IMR-90 (cell line): ENCODE results near the gene MAP7. TPM values are rescaled to one million over a fixed set of nuclear protein-coding genes. Genes with fewer than 3 reads are reported as not detected.

ENCODE experiments used
- ATAC-seq: fragments of 200-7000 bp; cut with Tn5 transposase; 2 replicates; pipeline ENCODE4 v1.9.1; 2020; ENCODE audit warnings: low read depth, mild to moderate bottlenecking, moderate library complexity
- BruUV-seq: library from RNA; stranded (reverse); fragments of 400-500 nt; replicated peaks from 2 replicates; lab custom pipeline; 2021; lab: Mats Ljungman, UMichigan
- CTCF ChIA-PET: fragments of 300-600 bp; formaldehyde crosslinking; extraction: SDS; loops from one replicate; lab custom pipeline; 2021; ENCODE audit warnings: antibody characterized with exemption; lab: Yijun Ruan, JAX
- POLR2A ChIA-PET: fragments of 300-600 bp; sonication (Branson Sonifier 250); formaldehyde crosslinking; loops from one replicate; lab custom pipeline; 2022; ENCODE audit warnings: antibody characterized with exemption; ENCODE audit not compliant: unreplicated experiment; lab: Charles Lee
- DNase-seq: peaks from one replicate; pipeline ENCODE4 v3.0.0; 2013
- H2AFZ ChIP-seq: replicated peaks from 2 replicates; pipeline ENCODE3; 2013; ENCODE audit warnings: low read length, mild to moderate bottlenecking; ENCODE audit not compliant: poor library complexity
- H2AK5ac ChIP-seq: 2 replicates; pipeline ENCODE4 v1.6.1; 2013; ENCODE audit warnings: low read depth, low read length, inconsistent platforms
- H2AK9ac ChIP-seq: replicated peaks from 2 replicates; pipeline ENCODE3; 2013; ENCODE audit warnings: mild to moderate bottlenecking, low read depth, low read length, moderate library complexity; ENCODE audit not compliant: poor library complexity
- H2BK120ac ChIP-seq: 2 replicates; pipeline ENCODE4 v1.6.1; 2013; ENCODE audit warnings: low read depth, low read length, inconsistent platforms
- H2BK15ac ChIP-seq: 3 replicates; pipeline ENCODE4 v1.6.1; 2013; ENCODE audit warnings: low read depth, low read length, inconsistent platforms
- H2BK20ac ChIP-seq: 2 replicates; pipeline ENCODE4 v1.6.1; 2013; ENCODE audit warnings: low read depth, mild to moderate bottlenecking, inconsistent platforms, low read length, moderate library complexity
- H2BK5ac ChIP-seq: 2 replicates; pipeline ENCODE4 v1.6.1; 2013; ENCODE audit warnings: mild to moderate bottlenecking, low read depth, low read length, inconsistent platforms; ENCODE audit not compliant: poor library complexity, severe bottlenecking
- H3K14ac ChIP-seq: replicated peaks from 2 replicates; pipeline ENCODE4 v1.6.1; 2013; ENCODE audit warnings: low read depth, low read length, inconsistent platforms
- H3K18ac ChIP-seq: 2 replicates; pipeline ENCODE4 v1.6.1; 2013; ENCODE audit warnings: low read depth, low read length, control low read depth
- H3K23ac ChIP-seq: 2 replicates; pipeline ENCODE4 v1.6.1; 2013; ENCODE audit warnings: low read depth, low read length, inconsistent platforms
- H3K27ac ChIP-seq: 2 replicates; pipeline ENCODE4 v1.5.1; 2013; ENCODE audit warnings: mild to moderate bottlenecking, control low read depth, low read length; ENCODE audit not compliant: insufficient read depth
- H3K27me3 ChIP-seq: 2 replicates; pipeline ENCODE4 v1.6.1; 2013; ENCODE audit warnings: low read length; ENCODE audit not compliant: control insufficient read depth, insufficient read depth
- H3K36me3 ChIP-seq: 2 replicates; pipeline ENCODE4 v1.6.1; 2013; ENCODE audit warnings: low read length, mixed read lengths; ENCODE audit not compliant: control insufficient read depth, insufficient read depth
- H3K4ac ChIP-seq: 2 replicates; pipeline ENCODE4 v1.6.1; 2013; ENCODE audit warnings: low read depth, low read length, inconsistent platforms
- H3K4me1 ChIP-seq: 2 replicates; pipeline ENCODE4 v1.6.1; 2013; ENCODE audit warnings: low read length, mixed read lengths; ENCODE audit not compliant: control insufficient read depth, insufficient read depth
- H3K4me2 ChIP-seq: 2 replicates; pipeline ENCODE4 v1.6.1; 2013; ENCODE audit warnings: low read depth, mild to moderate bottlenecking, control low read depth, low read length, moderate library complexity
- H3K4me3 ChIP-seq: 2 replicates; pipeline ENCODE4 v1.5.1; 2013; ENCODE audit warnings: low read depth, mild to moderate bottlenecking, control low read depth, low read length, moderate library complexity; ENCODE audit not compliant: insufficient read depth
- H3K56ac ChIP-seq: 2 replicates; pipeline ENCODE4 v1.6.1; 2013; ENCODE audit warnings: low read length, inconsistent platforms; ENCODE audit not compliant: insufficient read depth; ENCODE audit errors: extremely low read depth
- H3K79me1 ChIP-seq, 2 experiments: 2 replicates each; pipeline ENCODE4 v1.6.1; 2013; ENCODE audit warnings: low read length in 2 of 2, inconsistent platforms in 1 of 2, low read depth in 1 of 2
- H3K9ac ChIP-seq: 2 replicates; pipeline ENCODE4 v1.6.1; 2013; ENCODE audit warnings: low read depth, low read length, control low read depth
- H3K9me1 ChIP-seq: 2 replicates; pipeline ENCODE4 v1.6.1; 2013; ENCODE audit warnings: low read length, inconsistent platforms; ENCODE audit not compliant: insufficient read depth
- H3K9me3 ChIP-seq: 2 replicates; pipeline ENCODE4 v1.6.1; 2013; ENCODE audit warnings: low read length; ENCODE audit not compliant: control insufficient read depth, insufficient read depth
- H4K20me1 ChIP-seq: 2 replicates; pipeline ENCODE4 v1.6.1; 2013; ENCODE audit warnings: low read length, inconsistent platforms; ENCODE audit not compliant: insufficient read depth
- H4K5ac ChIP-seq: 2 replicates; pipeline ENCODE4 v1.6.1; 2013; ENCODE audit warnings: mild to moderate bottlenecking, low read depth, low read length, control low read depth
- H4K8ac ChIP-seq, 2 experiments: 2 replicates each; pipeline ENCODE4 v1.6.1; 2013; ENCODE audit warnings: low read depth in 2 of 2, low read length in 2 of 2, control low read depth in 1 of 2, inconsistent platforms in 1 of 2
- H4K91ac ChIP-seq: 2 replicates; pipeline ENCODE4 v1.6.1; 2013; ENCODE audit warnings: low read depth, low read length, inconsistent platforms; ENCODE audit not compliant: insufficient read depth
- BHLHE40 ChIP-seq: fragments of 150-350 bp; IDR thresholded peaks from 2 replicates; pipeline ENCODE4 v1.6.1; 2016; ENCODE audit warnings: mild to moderate bottlenecking, low read depth, low read length
- CHD1 ChIP-seq: IDR thresholded peaks from 2 replicates; pipeline ENCODE4 v1.6.1; 2012; ENCODE audit warnings: low read depth, low read length, improper control_type of control experiment
- FOS ChIP-seq: fragments of 150-350 bp; IDR thresholded peaks from 2 replicates; pipeline ENCODE4 v1.6.1; 2016; ENCODE audit warnings: low read depth, low read length
- MAFK ChIP-seq: IDR thresholded peaks from 2 replicates; pipeline ENCODE4 v1.6.1; 2012; ENCODE audit warnings: low read depth, low read length, improper control_type of control experiment
- POLR2A ChIP-seq: IDR thresholded peaks from 2 replicates; pipeline ENCODE4 v1.6.1; 2012; ENCODE audit warnings: mild to moderate bottlenecking, low read depth, low read length
- RAD21 ChIP-seq: IDR thresholded peaks from 2 replicates; pipeline ENCODE4 v1.6.1; 2012; ENCODE audit warnings: low read length, improper control_type of control experiment
- RCOR1 ChIP-seq: IDR thresholded peaks from 2 replicates; pipeline ENCODE4 v1.6.1; 2012; ENCODE audit warnings: mild to moderate bottlenecking, low read length, improper control_type of control experiment; ENCODE audit not compliant: insufficient replicate concordance
- RFX5 ChIP-seq: IDR thresholded peaks from 2 replicates; pipeline ENCODE4 v1.8.0; 2012; ENCODE audit warnings: low read depth, mild to moderate bottlenecking, low read length, moderate library complexity
- WGBS, 2 experiments: methylation state at CpG; one replicate each; pipeline versions ENCODE4 v1.1.5 to v1.1.7; 2013; ENCODE audit warnings: missing lambda C conversion rate in 2 of 2; ENCODE audit not compliant: insufficient read length in 1 of 2; ENCODE audit errors: extremely low coverage in 2 of 2; 5-methylcytosine and 5-hydroxymethylcytosine counted together
- dilution Hi-C: fragments of 300-500 bp; cut with HindIII; formaldehyde crosslinking; loops from one replicate; pipeline ENCODE4 v1.14.3; 2018; ENCODE audit warnings: low sequenced_read_pairs; ENCODE audit not compliant: unreplicated experiment
- in situ Hi-C: fragments of 300-500 bp; cut with MboI; formaldehyde crosslinking; loops from 3 replicates; pipeline ENCODE4 v1.14.3; 2019; ENCODE audit warnings: low sequenced_read_pairs, inconsistent platforms, mixed read lengths
- intact Hi-C: fragments of 100-400 bp; cut with micrococcal nuclease; formaldehyde crosslinking; loops from 2 replicates; pipeline ENCODE4 v1.10.0; 2022
- polyA plus RNA-seq, 3 experiments: library from polyadenylated mRNA; depleted of rRNA; stranded (reverse); fragments of >200 nt; gene quantifications; 2 replicates each; pipeline ENCODE4 v1.2.3, GENCODE V29; 2012; ENCODE audit warnings: low replicate concordance in 1 of 3
- total RNA-seq: library from RNA; depleted of rRNA; stranded (reverse); fragments of >200 nt; gene quantifications from 2 replicates; pipeline ENCODE4 v1.2.3, GENCODE V29; 2012
- TF ChIP-seq, protein P1 (sequence below): conservative IDR thresholded peaks from 2 replicates; pipeline ENCODE4 v1.5.1; 2012; ENCODE audit warnings: mild to moderate bottlenecking, low read depth, low read length, improper control_type of control experiment
- TF ChIP-seq, protein P2 (sequence below): fragments of 150-350 bp; IDR thresholded peaks from 2 replicates; pipeline ENCODE4 v1.6.1; 2016; ENCODE audit warnings: low read depth, mild to moderate bottlenecking, low read length, moderate library complexity, borderline replicate concordance

The MAP7 gene
- total and polyA plus RNA-seq, 2 of the 4 experiments (the other 2 are of a cell fraction): 0.19 to 0.36 TPM

DNA sequence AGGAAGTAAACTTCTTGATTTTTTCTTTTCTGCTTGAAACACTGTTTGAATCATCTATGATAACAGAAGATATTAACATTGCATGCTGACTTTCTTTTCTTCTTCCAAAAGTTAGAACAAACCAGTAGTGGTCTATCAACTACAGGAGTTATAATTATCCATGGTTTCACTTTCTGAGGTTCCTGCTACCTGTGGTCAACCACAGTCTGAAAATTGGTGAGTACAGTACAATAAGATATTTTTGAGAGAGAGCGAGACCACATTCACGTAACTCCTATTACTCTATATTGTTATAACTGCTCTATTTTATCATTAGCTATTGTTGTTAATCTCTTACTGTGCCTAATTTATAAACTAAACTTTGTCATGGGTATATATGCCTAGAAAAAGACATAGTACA, 86.1 kb downstream of the MAP7 start:
- Histone ChIP-seq H4K5ac (no peak overlapping the region), H2AFZ (no peak overlapping the region), H3K9me3 (no peaks in the 10 kb centered on the region), H3K4me1 (peaks cover 3% of the 10 kb centered on the region; the same call in 1 of the 2 replicates), H4K20me1 (no peaks in the 10 kb centered on the region), H3K79me1 (no peaks in the 10 kb centered on the region), H3K14ac (no peak overlapping the region), H3K27ac (no peak overlapping the region), H4K8ac (no peak overlapping the region), H2BK120ac (no peak overlapping the region), H3K27me3 (peaks cover 4% of the 10 kb centered on the region), H2BK20ac (no peak overlapping the region), H3K9me1 (no peaks in the 10 kb centered on the region), H2BK5ac (no peak overlapping the region), H3K9ac (no peak overlapping the region), H4K91ac (no peak overlapping the region), H2BK15ac (no peak overlapping the region), H3K4me2 (no peak overlapping the region), H3K56ac (no peak overlapping the region), H2AK5ac (no peak overlapping the region), H2AK9ac (no peak overlapping the region), H3K23ac (no peak overlapping the region), H3K4me3 (no peak overlapping the region), H3K36me3 (no peaks in the 10 kb centered on the region), H3K4ac (no peak overlapping the region), H3K18ac (no peak overlapping the region)
- BruUV-seq: no TSS peak
- in situ Hi-C loops: no loop called here
- POLR2A ChIA-PET: no interaction called here
- WGBS, 2 experiments: no CpG with 5 or more reads among the region's 2 CpGs
- dilution Hi-C loops: no loop called here
- ATAC-seq: no peak
- DNase-seq: no peak
- CTCF ChIA-PET: no interaction called here
- intact Hi-C loops: no loop called here
- TF ChIP-seq RCOR1: no peak
- TF ChIP-seq CHD1: no peak
- TF ChIP-seq BHLHE40: no peak
- TF ChIP-seq FOS: no peak
- no peak for TF ChIP-seq RAD21
- no peak for TF ChIP-seq POLR2A
- TF ChIP-seq MAFK: no peak
- TF ChIP-seq, protein P1, sequence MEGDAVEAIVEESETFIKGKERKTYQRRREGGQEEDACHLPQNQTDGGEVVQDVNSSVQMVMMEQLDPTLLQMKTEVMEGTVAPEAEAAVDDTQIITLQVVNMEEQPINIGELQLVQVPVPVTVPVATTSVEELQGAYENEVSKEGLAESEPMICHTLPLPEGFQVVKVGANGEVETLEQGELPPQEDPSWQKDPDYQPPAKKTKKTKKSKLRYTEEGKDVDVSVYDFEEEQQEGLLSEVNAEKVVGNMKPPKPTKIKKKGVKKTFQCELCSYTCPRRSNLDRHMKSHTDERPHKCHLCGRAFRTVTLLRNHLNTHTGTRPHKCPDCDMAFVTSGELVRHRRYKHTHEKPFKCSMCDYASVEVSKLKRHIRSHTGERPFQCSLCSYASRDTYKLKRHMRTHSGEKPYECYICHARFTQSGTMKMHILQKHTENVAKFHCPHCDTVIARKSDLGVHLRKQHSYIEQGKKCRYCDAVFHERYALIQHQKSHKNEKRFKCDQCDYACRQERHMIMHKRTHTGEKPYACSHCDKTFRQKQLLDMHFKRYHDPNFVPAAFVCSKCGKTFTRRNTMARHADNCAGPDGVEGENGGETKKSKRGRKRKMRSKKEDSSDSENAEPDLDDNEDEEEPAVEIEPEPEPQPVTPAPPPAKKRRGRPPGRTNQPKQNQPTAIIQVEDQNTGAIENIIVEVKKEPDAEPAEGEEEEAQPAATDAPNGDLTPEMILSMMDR: no peak
- TF ChIP-seq RFX5: no peak
- TF ChIP-seq, protein P2, sequence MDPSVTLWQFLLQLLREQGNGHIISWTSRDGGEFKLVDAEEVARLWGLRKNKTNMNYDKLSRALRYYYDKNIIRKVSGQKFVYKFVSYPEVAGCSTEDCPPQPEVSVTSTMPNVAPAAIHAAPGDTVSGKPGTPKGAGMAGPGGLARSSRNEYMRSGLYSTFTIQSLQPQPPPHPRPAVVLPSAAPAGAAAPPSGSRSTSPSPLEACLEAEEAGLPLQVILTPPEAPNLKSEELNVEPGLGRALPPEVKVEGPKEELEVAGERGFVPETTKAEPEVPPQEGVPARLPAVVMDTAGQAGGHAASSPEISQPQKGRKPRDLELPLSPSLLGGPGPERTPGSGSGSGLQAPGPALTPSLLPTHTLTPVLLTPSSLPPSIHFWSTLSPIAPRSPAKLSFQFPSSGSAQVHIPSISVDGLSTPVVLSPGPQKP: no peak
